ENCODE data around the gene TRIM63. TPM values are rescaled to one million over a fixed set of nuclear protein-coding genes. Genes with fewer than 3 reads are reported as not detected.
A peak's percentile ranks its signal among the peaks of the same experiment; 100 is the strongest.

TRIM63 gene
- total and polyA plus RNA-seq, 9 of the 15 experiments (the other 6 are each of a cell fraction or from before 2014, with no cell fraction given), result 0.08 to 0.57 (median 0.36) TPM

DNA sequence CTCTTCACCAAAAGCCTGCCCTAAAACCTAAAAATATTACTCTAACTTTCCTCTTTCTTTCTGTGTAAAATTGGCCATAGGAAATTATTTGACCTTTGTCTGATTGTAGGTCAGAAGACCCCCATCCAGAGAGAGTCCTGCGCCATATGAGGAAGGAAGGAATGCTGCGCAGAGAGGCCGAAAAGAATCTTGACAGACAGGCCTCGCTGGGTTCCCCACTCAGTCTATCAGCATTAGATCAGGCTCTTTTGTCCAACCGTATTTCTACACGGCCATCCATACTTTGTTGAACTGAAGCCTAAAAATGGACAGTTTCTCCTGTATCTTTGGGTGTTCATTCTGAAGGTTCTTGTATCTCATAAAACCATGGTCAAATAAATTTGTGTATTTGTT is 17.2 kb downstream of the TRIM63 start (continued):
- TF ChIP-seq, protein P1, sequence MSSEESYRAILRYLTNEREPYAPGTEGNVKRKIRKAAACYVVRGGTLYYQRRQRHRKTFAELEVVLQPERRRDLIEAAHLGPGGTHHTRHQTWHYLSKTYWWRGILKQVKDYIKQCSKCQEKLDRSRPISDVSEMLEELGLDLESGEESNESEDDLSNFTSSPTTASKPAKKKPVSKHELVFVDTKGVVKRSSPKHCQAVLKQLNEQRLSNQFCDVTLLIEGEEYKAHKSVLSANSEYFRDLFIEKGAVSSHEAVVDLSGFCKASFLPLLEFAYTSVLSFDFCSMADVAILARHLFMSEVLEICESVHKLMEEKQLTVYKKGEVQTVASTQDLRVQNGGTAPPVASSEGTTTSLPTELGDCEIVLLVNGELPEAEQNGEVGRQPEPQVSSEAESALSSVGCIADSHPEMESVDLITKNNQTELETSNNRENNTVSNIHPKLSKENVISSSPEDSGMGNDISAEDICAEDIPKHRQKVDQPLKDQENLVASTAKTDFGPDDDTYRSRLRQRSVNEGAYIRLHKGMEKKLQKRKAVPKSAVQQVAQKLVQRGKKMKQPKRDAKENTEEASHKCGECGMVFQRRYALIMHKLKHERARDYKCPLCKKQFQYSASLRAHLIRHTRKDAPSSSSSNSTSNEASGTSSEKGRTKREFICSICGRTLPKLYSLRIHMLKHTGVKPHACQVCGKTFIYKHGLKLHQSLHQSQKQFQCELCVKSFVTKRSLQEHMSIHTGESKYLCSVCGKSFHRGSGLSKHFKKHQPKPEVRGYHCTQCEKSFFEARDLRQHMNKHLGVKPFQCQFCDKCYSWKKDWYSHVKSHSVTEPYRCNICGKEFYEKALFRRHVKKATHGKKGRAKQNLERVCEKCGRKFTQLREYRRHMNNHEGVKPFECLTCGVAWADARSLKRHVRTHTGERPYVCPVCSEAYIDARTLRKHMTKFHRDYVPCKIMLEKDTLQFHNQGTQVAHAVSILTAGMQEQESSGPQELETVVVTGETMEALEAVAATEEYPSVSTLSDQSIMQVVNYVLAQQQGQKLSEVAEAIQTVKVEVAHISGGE (CRISPR knock-in tag; IDR thresholded peaks at IDR 0.05), result no peak
- TF ChIP-seq POLR3G (IDR thresholded peaks at IDR 0.05; ENCODE audit: extremely low read depth, insufficient read length, insufficient replicate concordance), result no peak
- TF ChIP-seq, protein P2, sequence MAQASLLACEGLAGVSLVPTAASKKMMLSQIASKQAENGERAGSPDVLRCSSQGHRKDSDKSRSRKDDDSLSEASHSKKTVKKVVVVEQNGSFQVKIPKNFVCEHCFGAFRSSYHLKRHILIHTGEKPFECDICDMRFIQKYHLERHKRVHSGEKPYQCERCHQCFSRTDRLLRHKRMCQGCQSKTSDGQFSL (CRISPR knock-in tag; IDR thresholded peaks at IDR 0.05), result no peak
- TF ChIP-seq, protein P2 (tag; IDR thresholded peaks at IDR 0.05), result peak in 1 of 2 experiments; percentile 20; a peak in 1 of 4 replicates
- TF ChIP-seq GATA2 (CRISPR knock-in tag; IDR thresholded peaks at IDR 0.05), result no peak
- TF ChIP-seq, protein P3, sequence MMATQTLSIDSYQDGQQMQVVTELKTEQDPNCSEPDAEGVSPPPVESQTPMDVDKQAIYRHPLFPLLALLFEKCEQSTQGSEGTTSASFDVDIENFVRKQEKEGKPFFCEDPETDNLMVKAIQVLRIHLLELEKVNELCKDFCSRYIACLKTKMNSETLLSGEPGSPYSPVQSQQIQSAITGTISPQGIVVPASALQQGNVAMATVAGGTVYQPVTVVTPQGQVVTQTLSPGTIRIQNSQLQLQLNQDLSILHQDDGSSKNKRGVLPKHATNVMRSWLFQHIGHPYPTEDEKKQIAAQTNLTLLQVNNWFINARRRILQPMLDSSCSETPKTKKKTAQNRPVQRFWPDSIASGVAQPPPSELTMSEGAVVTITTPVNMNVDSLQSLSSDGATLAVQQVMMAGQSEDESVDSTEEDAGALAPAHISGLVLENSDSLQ (IDR thresholded peaks at IDR 0.05), result peak; percentile 63
- no peak for TF ChIP-seq ETV5 (CRISPR knock-in tag; IDR thresholded peaks at IDR 0.05; ENCODE audit: low read depth)
- TF ChIP-seq, protein P4, sequence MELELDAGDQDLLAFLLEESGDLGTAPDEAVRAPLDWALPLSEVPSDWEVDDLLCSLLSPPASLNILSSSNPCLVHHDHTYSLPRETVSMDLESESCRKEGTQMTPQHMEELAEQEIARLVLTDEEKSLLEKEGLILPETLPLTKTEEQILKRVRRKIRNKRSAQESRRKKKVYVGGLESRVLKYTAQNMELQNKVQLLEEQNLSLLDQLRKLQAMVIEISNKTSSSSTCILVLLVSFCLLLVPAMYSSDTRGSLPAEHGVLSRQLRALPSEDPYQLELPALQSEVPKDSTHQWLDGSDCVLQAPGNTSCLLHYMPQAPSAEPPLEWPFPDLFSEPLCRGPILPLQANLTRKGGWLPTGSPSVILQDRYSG (tag; conservative IDR thresholded peaks at IDR 0.05; ENCODE audit: low read depth), result peak; percentile 52; the same call in 1 of the 2 replicates
- no peak for TF ChIP-seq ZNF778 (CRISPR knock-in tag; IDR thresholded peaks at IDR 0.05)
- no peak for TF ChIP-seq MYC (IDR thresholded peaks at IDR 0.05; ENCODE audit: low read depth, low read length)
- 0 out of 2 replicates have a peak, but pooled peaks have one; percentile 7 for TF ChIP-seq MYC (CRISPR knock-in tag; IDR thresholded peaks at IDR 0.05; ENCODE audit: borderline replicate concordance, low read depth)
- TF ChIP-seq, protein P5, sequence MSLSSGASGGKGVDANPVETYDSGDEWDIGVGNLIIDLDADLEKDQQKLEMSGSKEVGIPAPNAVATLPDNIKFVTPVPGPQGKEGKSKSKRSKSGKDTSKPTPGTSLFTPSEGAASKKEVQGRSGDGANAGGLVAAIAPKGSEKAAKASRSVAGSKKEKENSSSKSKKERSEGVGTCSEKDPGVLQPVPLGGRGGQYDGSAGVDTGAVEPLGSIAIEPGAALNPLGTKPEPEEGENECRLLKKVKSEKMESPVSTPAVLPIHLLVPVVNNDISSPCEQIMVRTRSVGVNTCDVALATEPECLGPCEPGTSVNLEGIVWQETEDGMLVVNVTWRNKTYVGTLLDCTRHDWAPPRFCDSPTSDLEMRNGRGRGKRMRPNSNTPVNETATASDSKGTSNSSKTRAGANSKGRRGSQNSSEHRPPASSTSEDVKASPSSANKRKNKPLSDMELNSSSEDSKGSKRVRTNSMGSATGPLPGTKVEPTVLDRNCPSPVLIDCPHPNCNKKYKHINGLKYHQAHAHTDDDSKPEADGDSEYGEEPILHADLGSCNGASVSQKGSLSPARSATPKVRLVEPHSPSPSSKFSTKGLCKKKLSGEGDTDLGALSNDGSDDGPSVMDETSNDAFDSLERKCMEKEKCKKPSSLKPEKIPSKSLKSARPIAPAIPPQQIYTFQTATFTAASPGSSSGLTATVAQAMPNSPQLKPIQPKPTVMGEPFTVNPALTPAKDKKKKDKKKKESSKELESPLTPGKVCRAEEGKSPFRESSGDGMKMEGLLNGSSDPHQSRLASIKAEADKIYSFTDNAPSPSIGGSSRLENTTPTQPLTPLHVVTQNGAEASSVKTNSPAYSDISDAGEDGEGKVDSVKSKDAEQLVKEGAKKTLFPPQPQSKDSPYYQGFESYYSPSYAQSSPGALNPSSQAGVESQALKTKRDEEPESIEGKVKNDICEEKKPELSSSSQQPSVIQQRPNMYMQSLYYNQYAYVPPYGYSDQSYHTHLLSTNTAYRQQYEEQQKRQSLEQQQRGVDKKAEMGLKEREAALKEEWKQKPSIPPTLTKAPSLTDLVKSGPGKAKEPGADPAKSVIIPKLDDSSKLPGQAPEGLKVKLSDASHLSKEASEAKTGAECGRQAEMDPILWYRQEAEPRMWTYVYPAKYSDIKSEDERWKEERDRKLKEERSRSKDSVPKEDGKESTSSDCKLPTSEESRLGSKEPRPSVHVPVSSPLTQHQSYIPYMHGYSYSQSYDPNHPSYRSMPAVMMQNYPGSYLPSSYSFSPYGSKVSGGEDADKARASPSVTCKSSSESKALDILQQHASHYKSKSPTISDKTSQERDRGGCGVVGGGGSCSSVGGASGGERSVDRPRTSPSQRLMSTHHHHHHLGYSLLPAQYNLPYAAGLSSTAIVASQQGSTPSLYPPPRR (CRISPR knock-in tag; IDR thresholded peaks at IDR 0.05; ENCODE audit: borderline replicate concordance), result no peak
